Adrenal gland (tissue), 5 donors: ENCODE measurements around the gene CD101.

Experiments used
- POLR2A ChIP-seq, 2 donors: fragments of 450-650 bp; IDR thresholded peaks; one replicate each; pipeline ENCODE4 v1.6.1; 2017; ENCODE audit warnings: antibody characterized with exemption in 2 of 2, mild to moderate bottlenecking in 2 of 2, moderate library complexity in 1 of 2
- TF ChIP-seq, protein P1 (sequence below), 6 experiments: fragments of 450-650 bp in 4 of 6; fragments of 200-600 bp in 2 of 6; sonication (generic) in 1 of 6; IDR thresholded peaks; 1 replicate in 5 of 6; 2 replicates in 1 of 6; pipeline versions ENCODE4 v1.5.1 to v1.8.0; 2016 to 2021; ENCODE audit warnings: antibody characterized with exemption in 6 of 6, mild to moderate bottlenecking in 2 of 6, moderate library complexity in 1 of 6
- donor health status: DM: no; HTN: no; CAD: no.

DNA sequence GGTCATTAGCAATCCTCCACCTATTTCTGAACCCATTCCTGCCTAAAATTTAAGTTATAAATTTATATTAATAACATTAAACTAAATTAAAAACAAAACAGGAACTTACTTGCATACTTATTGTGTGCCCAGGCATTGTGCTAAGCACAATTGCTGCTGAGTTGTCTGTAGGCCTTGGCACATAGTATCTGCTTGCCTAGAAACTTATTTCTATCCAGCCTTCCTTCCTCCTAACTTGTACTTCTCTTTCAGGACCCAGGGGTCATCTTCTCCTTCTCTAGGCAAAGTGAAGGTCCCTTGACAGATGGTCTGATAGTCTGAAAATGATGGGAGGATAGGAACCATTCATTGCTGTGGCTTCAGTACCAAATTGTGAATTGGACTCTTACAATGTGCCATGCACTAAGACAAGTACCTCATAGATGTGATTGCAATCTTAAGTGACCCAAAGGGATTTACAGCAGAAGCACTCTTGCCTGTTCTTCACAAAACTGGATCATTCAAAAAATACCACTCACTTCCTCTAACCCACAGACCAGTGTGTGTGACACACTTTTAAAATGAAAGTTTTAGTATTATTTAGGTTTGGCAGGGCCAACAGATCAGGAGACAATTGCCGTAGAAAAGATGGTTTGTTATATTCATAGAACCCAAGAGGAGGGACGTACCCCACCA is 10.3 kb upstream of the CD101 start:
- TF ChIP-seq, protein P1, sequence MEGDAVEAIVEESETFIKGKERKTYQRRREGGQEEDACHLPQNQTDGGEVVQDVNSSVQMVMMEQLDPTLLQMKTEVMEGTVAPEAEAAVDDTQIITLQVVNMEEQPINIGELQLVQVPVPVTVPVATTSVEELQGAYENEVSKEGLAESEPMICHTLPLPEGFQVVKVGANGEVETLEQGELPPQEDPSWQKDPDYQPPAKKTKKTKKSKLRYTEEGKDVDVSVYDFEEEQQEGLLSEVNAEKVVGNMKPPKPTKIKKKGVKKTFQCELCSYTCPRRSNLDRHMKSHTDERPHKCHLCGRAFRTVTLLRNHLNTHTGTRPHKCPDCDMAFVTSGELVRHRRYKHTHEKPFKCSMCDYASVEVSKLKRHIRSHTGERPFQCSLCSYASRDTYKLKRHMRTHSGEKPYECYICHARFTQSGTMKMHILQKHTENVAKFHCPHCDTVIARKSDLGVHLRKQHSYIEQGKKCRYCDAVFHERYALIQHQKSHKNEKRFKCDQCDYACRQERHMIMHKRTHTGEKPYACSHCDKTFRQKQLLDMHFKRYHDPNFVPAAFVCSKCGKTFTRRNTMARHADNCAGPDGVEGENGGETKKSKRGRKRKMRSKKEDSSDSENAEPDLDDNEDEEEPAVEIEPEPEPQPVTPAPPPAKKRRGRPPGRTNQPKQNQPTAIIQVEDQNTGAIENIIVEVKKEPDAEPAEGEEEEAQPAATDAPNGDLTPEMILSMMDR (IDR thresholded peaks at IDR 0.05), result no peak
- no peak for TF ChIP-seq POLR2A (IDR thresholded peaks at IDR 0.05)
